HG03175 (cell line): ENCODE results near the gene ACAT2.
"Not testable (repeated sequence)": the region's sequence is repeated elsewhere in the genome, so short reads cannot be mapped to it uniquely, and the experiment has no call there.

Source experiments
- ATAC-seq: cut with Tn5 transposase; IDR thresholded peaks from one replicate; pipeline ENCODE4 v1.9.1; 2021; ENCODE audit warnings: mild to moderate bottlenecking, moderate library complexity; ENCODE audit not compliant: unreplicated experiment

ACAT2 gene

GRCh38 chr6:159762681-159763293 lies 942 bp downstream of the ACAT2 start:
- ATAC-seq = peak; percentile 15

- no peak for ATAC-seq
These were observed 5.1 kb downstream of the ACAT2 start for GRCh38 chr6:159766906-159767305.

GRCh38 chr6:159769470-159769869 lies 7.6 kb downstream of the ACAT2 start:
- no peak for ATAC-seq

GRCh38 chr6:159772196-159772595 lies 10.4 kb downstream of the ACAT2 start:
- no peak for ATAC-seq

GRCh38 chr6:159777240-159777904 lies 15.5 kb downstream of the ACAT2 start:
- no peak for ATAC-seq

- ATAC-seq = no peak
These were observed 16.3 kb downstream of the ACAT2 start for GRCh38 chr6:159778131-159778530.

GRCh38 chr6:159778542-159779103 lies 16.8 kb downstream of the ACAT2 start:
- no peak for ATAC-seq

GRCh38 chr6:159788276-159788675 lies 26.4 kb downstream of the ACAT2 start:
- ATAC-seq = no peak

- ATAC-seq = peak; percentile 0
These were observed 27.0 kb downstream of the ACAT2 start for GRCh38 chr6:159788753-159789376.

- peak; percentile 64 for ATAC-seq
These were observed 27.7 kb downstream of the ACAT2 start, which contains the start of gene TCP1 for GRCh38 chr6:159789377-159790148. TCP1 (minus strand) TSS chr6:159789602; CDS start chr6:159789468, 134 bp downstream.

GRCh38 chr6:159790149-159790955 lies 28.5 kb downstream of the ACAT2 start, which contains the start of gene MRPL18:
MRPL18 (plus strand) TSS chr6:159790467; CDS start chr6:159790588, 121 bp downstream.
- ATAC-seq = peak; percentile 82

GRCh38 chr6:159790956-159791598 lies 29.2 kb downstream of the ACAT2 start:
- ATAC-seq = no peak

GRCh38 chr6:159794976-159795375 lies 33.1 kb downstream of the ACAT2 start:
- ATAC-seq = not testable (repeated sequence)

- no peak for ATAC-seq
These were observed 35.7 kb downstream of the ACAT2 start for GRCh38 chr6:159797554-159797953.

GRCh38 chr6:159800141-159800865 lies 38.5 kb downstream of the ACAT2 start, which contains the start of gene PNLDC1:
PNLDC1 (plus strand) TSS chr6:159800276; CDS start chr6:159800308, 32 bp downstream.
- ATAC-seq = no peak

- no peak for ATAC-seq
These were observed 40.1 kb downstream of the ACAT2 start for GRCh38 chr6:159801935-159802334.

- no peak for ATAC-seq
These were observed 42.7 kb downstream of the ACAT2 start for GRCh38 chr6:159804504-159804903.

GRCh38 chr6:159805440-159806020 lies 43.7 kb downstream of the ACAT2 start:
- ATAC-seq = no peak
